CD1c-positive myeloid dendritic cell (primary cell): ENCODE results near the gene C10orf67.
"Not testable (repeated sequence)": the region's sequence is repeated elsewhere in the genome, so short reads cannot be mapped to it uniquely, and the experiment has no call there.

Experiments
- DNase-seq: peaks from one replicate; pipeline ENCODE4 v3.0.0-alpha.2; 2016; ENCODE audit errors: extremely low spot score

Gene C10orf67

DNA sequence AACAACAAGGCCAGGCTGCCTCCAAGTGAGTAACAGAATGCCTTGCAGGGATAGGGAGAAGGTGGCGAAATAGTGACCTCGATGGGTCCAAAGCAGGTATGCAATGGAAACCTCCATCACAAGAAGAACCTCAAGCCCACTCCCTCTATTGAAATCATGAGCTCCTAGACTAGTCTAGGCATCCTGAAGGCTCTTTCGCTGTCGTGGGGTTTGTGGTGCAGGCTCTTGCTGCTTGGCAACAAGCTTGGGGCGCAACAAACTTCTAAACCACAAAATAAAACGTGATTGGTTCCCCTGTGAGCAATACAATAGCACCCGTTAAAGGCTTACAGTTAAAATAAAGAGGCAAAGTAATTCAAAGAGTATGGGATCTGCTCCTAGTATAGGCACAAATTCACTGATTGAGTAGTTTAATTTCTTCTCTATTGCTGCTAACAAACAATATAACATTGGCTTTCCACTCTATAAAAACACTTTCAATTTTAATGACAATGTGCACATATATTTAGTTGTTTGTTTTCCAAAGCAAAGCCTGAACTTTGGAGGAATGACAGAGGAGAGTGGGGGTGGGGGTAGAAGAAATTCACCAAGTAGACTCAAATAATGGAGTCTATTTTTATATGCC, 64.1 kb downstream of the C10orf67 start:
- no peak for DNase-seq

DNA sequence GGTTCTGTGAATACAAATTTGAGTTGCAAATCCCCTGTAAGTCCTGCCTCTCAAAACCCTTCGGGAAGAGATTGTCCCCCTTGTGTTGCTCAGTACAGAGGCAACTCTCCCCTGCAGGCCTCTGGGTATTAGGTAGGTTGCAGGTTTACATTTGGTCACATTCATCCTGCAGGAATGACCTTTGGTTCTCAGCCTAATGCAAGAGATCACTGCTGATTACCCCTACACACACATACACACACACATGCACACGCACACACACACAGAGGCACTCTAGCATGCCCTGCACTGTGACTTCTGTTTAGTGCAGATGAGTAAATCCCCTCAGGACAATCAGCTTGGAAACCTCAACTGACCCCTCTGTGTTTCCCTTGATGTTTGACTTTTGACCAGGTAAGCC, 69.2 kb downstream of the C10orf67 start:
- no peak for DNase-seq

DNA sequence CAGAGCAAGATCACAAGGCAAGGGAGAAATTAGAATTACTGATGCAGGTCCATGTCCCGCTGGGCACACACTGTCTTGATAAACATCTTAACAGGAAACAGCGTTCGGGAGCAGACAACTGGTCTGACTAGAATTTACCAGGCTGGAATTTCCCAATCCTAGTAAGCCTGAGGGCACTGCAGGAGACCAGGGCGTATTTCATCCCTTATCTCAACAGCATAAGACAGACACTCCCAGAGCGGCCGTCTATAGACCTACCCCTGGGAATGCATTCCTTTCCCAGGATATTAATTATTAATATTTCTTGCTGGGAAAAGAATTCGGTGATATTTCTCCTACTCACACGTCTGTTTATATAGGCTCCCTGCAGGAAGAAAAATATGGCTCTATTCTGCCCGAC, 70.4 kb downstream of the C10orf67 start:
- DNase-seq: not testable (repeated sequence)

DNA sequence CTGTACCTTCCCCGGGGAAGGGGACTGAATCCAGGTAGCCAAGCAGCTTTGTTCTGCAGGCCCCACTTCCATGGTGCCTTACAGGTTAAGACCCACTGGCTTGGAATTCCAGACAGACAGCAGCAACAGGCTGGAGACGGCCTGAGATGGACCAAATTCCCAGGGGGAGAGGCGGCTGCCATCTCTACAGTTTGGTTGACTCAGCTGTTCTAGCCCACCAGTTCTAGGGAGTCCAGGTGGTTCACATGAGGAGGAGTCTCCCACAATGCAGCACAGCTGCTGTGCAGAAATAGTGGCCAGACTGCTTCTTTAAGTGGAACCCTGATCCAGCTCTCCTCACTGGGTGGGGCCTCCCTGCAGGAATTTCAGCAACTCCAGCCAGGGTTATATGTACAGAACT, 74.1 kb downstream of the C10orf67 start:
- no peak for DNase-seq

GRCh38 chr10:23263441-23264164, 81.0 kb downstream of the C10orf67 start:
- no peak for DNase-seq

DNA sequence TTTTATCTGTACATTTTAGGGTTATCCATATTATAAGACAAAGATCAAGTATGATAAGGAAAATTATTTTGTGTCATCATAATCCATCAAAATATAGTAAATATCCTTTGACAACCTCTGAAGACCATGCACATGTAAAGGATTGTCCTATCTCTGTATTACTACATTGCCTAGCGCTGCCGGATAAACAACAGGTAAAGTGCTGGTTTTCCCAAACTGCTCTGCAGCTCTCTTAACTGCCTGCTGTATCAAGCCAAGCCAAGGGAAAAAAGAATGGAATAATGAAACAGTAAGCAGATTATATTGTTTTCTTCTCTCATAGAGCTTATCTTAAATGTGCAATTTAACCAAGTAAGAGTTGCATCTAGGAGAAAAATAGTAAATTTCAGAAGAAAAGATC, 81.7 kb downstream of the C10orf67 start:
- no peak for DNase-seq

GRCh38 chr10:23258516-23258915, 86.1 kb downstream of the C10orf67 start:
- no peak for DNase-seq

- DNase-seq: no peak
Measured at GRCh38 chr10:23253780-23254179, 90.8 kb downstream of the C10orf67 start.

- DNase-seq: not testable (repeated sequence)
Measured at GRCh38 chr10:23252859-23253258, 91.7 kb downstream of the C10orf67 start.

DNA sequence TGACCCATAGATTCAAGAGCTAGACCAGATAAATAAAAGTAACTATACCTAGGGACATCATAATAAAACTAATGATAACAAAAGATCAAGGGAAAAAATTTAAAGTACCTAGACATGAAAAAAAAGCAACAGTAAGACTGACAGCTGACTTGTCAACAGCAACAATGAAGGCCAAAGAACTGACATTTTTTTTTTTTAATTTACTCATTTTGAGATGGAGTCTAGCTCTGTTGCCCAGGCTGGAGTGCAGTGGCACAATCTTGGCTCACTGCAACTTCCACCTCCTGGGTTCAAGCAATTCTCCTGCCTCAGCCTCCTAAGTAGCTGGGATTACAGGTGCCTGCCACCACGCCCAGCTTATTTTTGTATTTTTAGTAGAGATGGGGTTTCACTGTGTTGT, 102.8 kb downstream of the C10orf67 start:
- DNase-seq: not testable (repeated sequence)

- no peak for DNase-seq
Measured at GRCh38 chr10:23238015-23238414, 106.6 kb downstream of the C10orf67 start.

DNA sequence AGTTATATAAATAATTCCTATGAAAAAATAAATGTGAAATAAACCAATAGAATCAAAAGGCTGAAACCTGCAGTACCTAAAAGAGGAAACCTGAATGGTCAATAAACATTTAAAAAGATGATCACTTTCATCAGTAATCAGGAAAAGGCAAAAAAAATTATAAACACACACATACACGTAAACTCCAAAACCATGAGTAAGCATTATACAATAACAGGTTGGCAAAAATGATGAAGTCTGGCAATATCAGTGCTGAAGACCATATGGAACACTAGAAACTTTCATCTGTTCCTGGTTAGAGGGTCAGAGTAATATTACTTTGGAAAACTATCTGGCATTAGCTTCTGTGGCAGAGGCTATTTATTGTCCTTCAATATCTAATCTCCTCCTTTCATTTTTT, 114.0 kb downstream of the C10orf67 start:
- no peak for DNase-seq

- no peak for DNase-seq
Measured at GRCh38 chr10:23217471-23217870, 127.1 kb downstream of the C10orf67 start.

- DNase-seq: no peak
Measured at GRCh38 chr10:23205972-23206642, 138.5 kb downstream of the C10orf67 start.

- no peak for DNase-seq
Measured at GRCh38 chr10:23204773-23205172, 139.8 kb downstream of the C10orf67 start.

- DNase-seq: no peak
Measured at GRCh38 chr10:23203369-23204325, 140.9 kb downstream of the C10orf67 start.

DNA sequence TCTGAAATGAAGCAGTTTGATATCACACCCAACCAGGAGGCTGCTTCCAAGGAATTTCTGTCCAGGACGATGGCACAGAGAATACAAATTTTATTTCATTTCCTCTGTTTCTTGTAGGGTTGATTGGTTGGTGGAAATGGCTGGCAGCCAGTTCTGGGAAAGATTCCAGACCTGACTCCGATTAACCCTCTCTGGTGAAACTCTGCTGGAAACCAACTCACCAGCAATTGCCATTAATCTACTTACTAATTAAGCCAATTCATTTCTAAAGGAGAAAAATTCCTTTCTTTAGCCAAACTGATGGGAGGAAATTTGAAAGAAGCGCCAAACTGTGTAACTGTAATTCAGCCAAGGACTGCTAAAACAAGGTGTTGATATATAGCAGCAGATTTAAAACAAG, 141.8 kb downstream of the C10orf67 start:
- DNase-seq: no peak

GRCh38 chr10:23201837-23202236, 142.8 kb downstream of the C10orf67 start:
- DNase-seq: no peak

- no peak for DNase-seq
Measured at GRCh38 chr10:23200997-23201652, 143.5 kb downstream of the C10orf67 start.

DNA sequence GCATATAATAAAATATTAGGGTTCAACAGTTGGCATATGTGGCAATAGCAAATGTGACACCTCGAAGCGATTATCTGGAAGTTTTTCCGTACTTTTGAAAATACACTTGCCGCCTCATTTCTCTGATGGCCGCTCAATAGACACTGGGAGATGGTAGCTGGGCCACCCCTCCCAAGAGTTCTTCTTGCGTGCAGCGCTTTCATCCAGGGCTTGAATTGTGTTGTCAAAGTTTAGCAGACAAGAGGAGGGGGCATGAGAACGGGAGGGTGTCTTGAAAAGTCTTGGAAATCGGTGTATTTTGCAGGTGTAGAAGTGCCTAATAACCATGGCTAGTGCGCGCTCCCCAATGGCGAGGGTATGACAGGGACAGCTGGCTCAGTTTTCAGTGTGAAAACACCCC, 144.0 kb downstream of the C10orf67 start:
- no peak for DNase-seq

DNA sequence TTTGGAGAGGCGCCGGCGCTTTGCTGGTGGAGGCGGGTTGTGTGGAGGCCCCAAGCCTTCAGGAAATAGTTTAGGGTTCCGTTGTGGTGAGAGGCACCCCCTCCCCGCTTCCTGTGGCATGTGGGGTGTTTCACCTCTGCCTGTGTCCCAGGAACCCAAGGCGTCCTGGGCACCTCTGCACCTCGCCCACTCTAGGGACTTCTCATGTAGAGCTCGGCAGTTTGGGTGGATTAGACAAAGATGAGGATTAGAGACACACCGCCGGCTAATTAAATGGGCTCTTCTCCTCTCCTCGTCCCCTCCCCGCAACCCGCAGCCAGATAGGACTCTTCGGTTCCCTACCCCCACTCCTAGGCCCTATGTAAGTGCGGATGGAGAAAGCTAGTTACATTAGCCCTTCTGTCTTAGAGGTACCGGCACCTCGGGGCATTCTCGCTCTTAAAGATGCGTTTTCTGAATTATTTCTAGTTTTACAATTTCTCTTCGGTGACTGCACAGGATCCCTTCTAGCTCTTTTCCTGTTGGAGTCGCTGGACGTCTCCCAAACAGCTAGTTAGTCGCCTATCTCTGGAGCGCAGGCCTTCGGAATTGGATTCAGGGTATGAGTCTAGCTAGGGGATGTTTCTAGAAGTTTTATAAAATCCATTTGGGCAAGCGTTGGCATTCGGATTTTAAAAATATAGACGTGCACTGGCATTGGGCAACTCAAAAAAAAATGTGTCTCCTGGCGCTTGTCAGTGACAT, 144.7 kb downstream of the C10orf67 start:
- no peak for DNase-seq
